ENCODE results near the gene SV2C.

DNA sequence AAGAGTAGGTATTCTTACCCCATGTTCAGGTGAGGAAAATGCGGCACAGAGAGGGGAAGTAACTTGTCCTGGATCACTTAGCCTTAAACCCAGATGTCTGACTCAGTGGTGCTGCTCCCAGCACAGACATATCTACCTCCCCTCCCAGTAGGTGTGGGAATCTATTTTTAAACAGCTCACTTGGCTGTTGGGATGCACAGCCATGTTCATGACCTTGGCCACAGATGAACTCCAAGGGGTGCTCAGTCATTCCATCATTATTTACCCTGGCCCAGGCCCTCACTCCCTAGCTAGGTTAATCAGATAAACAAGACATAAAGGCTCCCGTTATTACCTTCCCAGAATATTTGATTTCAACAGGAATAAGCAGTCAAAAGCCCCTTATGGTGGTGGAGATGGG is 231.5 kb downstream of the SV2C start:
- no peak for TF ChIP-seq POLR2A (IDR thresholded peaks at IDR 0.05; ENCODE audit: borderline replicate concordance, extremely low read depth, insufficient read depth, insufficient read length)
- TF ChIP-seq, protein P1, sequence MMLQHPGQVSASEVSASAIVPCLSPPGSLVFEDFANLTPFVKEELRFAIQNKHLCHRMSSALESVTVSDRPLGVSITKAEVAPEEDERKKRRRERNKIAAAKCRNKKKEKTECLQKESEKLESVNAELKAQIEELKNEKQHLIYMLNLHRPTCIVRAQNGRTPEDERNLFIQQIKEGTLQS (IDR thresholded peaks at IDR 0.05), result no peak
- TF ChIP-seq, protein P2, sequence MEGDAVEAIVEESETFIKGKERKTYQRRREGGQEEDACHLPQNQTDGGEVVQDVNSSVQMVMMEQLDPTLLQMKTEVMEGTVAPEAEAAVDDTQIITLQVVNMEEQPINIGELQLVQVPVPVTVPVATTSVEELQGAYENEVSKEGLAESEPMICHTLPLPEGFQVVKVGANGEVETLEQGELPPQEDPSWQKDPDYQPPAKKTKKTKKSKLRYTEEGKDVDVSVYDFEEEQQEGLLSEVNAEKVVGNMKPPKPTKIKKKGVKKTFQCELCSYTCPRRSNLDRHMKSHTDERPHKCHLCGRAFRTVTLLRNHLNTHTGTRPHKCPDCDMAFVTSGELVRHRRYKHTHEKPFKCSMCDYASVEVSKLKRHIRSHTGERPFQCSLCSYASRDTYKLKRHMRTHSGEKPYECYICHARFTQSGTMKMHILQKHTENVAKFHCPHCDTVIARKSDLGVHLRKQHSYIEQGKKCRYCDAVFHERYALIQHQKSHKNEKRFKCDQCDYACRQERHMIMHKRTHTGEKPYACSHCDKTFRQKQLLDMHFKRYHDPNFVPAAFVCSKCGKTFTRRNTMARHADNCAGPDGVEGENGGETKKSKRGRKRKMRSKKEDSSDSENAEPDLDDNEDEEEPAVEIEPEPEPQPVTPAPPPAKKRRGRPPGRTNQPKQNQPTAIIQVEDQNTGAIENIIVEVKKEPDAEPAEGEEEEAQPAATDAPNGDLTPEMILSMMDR (IDR thresholded peaks at IDR 0.05 in 2 of 3, conservative IDR thresholded peaks at IDR 0.05 in 1 of 3; ENCODE audit: borderline replicate concordance in 1 of 3, insufficient read depth in 1 of 3, low read depth in 2 of 3, low read length in 2 of 3), result no peak
- TF ChIP-seq EZH2 (IDR thresholded peaks at IDR 0.05), result no peak
- no peak for TF ChIP-seq JUND (IDR thresholded peaks at IDR 0.05)
- TF ChIP-seq ZNF274 (IDR thresholded peaks at IDR 0.05; ENCODE audit: low read depth, low read length), result no peak
- TF ChIP-seq POLR2AphosphoS5 (IDR thresholded peaks at IDR 0.05; ENCODE audit: low read depth, low read length), result no peak
- TF ChIP-seq, protein P3, sequence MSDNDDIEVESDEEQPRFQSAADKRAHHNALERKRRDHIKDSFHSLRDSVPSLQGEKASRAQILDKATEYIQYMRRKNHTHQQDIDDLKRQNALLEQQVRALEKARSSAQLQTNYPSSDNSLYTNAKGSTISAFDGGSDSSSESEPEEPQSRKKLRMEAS (IDR thresholded peaks at IDR 0.05), result no peak
- no peak for TF ChIP-seq SIN3A (IDR thresholded peaks at IDR 0.05; ENCODE audit: low read depth)
- TF ChIP-seq ZFX (IDR thresholded peaks at IDR 0.05), result no peak
- TF ChIP-seq, protein P4, sequence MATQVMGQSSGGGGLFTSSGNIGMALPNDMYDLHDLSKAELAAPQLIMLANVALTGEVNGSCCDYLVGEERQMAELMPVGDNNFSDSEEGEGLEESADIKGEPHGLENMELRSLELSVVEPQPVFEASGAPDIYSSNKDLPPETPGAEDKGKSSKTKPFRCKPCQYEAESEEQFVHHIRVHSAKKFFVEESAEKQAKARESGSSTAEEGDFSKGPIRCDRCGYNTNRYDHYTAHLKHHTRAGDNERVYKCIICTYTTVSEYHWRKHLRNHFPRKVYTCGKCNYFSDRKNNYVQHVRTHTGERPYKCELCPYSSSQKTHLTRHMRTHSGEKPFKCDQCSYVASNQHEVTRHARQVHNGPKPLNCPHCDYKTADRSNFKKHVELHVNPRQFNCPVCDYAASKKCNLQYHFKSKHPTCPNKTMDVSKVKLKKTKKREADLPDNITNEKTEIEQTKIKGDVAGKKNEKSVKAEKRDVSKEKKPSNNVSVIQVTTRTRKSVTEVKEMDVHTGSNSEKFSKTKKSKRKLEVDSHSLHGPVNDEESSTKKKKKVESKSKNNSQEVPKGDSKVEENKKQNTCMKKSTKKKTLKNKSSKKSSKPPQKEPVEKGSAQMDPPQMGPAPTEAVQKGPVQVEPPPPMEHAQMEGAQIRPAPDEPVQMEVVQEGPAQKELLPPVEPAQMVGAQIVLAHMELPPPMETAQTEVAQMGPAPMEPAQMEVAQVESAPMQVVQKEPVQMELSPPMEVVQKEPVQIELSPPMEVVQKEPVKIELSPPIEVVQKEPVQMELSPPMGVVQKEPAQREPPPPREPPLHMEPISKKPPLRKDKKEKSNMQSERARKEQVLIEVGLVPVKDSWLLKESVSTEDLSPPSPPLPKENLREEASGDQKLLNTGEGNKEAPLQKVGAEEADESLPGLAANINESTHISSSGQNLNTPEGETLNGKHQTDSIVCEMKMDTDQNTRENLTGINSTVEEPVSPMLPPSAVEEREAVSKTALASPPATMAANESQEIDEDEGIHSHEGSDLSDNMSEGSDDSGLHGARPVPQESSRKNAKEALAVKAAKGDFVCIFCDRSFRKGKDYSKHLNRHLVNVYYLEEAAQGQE (IDR thresholded peaks at IDR 0.05; ENCODE audit: low read depth), result no peak
- TF ChIP-seq YY1 (IDR thresholded peaks at IDR 0.05; ENCODE audit: extremely low read depth, insufficient replicate concordance, low read depth, low read length), result no peak
- TF ChIP-seq EGR1 (IDR thresholded peaks at IDR 0.05; ENCODE audit: low read depth), result no peak

Measured in HCT116 (cell line).